Measurements from ENCODE around the gene UBL7. TPM values are rescaled to one million over a fixed set of nuclear protein-coding genes. Genes with fewer than 3 reads are reported as not detected.

UBL7 gene
- total and polyA plus RNA-seq, 2 donors (not counting 1 experiment from before 2014, with no cell fraction given), result 44.4 to 73.9 TPM

- Mint-ChIP-seq H3K4me1 (peaks cover 86% of the 10 kb centered on the region), H3K27me3 (no peaks in the 10 kb centered on the region), H3K9me3 (ENCODE audit: insufficient read depth) (no peaks in the 10 kb centered on the region), H3K4me3 (peak overlapping the region; percentile 96), H3K27ac (peak overlapping the region; percentile 91)
- H4K20me1 ChIP-seq (ENCODE audit: control insufficient read depth, insufficient read depth, low read length, poor library complexity, severe bottlenecking), result peaks cover 62% of the 10 kb centered on the region
- no peak overlapping the region for H2AFZ ChIP-seq (ENCODE audit: insufficient read depth, low read depth, low read length, poor library complexity, severe bottlenecking)
- TF ChIP-seq EZH2 (IDR thresholded peaks at IDR 0.05; ENCODE audit: borderline replicate concordance, insufficient read depth, low read depth, low read length, poor library complexity, severe bottlenecking) (no peak), CTCF (IDR thresholded peaks at IDR 0.05) (no peak)
- ChIA-PET POLR2A (interaction anchor here (1.3 to 5.3 kb wide), 4 partner anchors 26 to 45 kb away, joined by 3 to 32 read pairs (median 14); no protein-coding TSS in a partner anchor), CTCF (interaction anchor here (1.0 to 26.1 kb wide), 4 partner anchors 11 to 127 kb away, joined by 4 to 855 read pairs (median 36); no protein-coding TSS in a partner anchor)
- intact Hi-C loops (cut with micrococcal nuclease), result loop anchor here (1.0 to 10.0 kb wide), 2 partner anchors 28 to 355 kb away; partner anchors contain the start of gene CSK
- H3K27ac ChIP-seq (ENCODE audit: low read length in 2 of 2), result peak overlapping the region; percentile 63 to 75
- H3K9me3 ChIP-seq (ENCODE audit: control extremely low read depth in 1 of 3, control insufficient read depth in 2 of 3, insufficient read depth in 1 of 3, low read length in 2 of 3), result no peaks in the 10 kb centered on the region
- H3K79me2 ChIP-seq (ENCODE audit: control insufficient read depth, insufficient read depth, low read length), result peaks cover 89% of the 10 kb centered on the region
- ATAC-seq (ENCODE audit: low read depth) (no peak), DNase-seq (no peak)
- peak overlapping the region; percentile 86 for H3K9ac ChIP-seq (ENCODE audit: low read length)
- H3K27me3 ChIP-seq (replicated peaks in 1 of 4; ENCODE audit: control extremely low read depth in 1 of 4, control insufficient read depth in 3 of 4, insufficient read depth in 4 of 4, low read length in 3 of 4), result no peaks in the 10 kb centered on the region
- H3K36me3 ChIP-seq (replicated peaks in 1 of 2; ENCODE audit: control extremely low read depth in 1 of 2, control insufficient read depth in 1 of 2, extremely low read depth in 1 of 2, insufficient read depth in 2 of 2, low read length in 1 of 2), result peaks cover 0 to 21% of the 10 kb centered on the region in 2 experiments
- peak overlapping the region; percentile 91 for H3K4me2 ChIP-seq (replicated peaks; ENCODE audit: low read depth, low read length, poor library complexity, severe bottlenecking)
- H3K4me1 ChIP-seq (ENCODE audit: control insufficient read depth in 2 of 2, insufficient read depth in 2 of 2, low read length in 2 of 2), result peaks cover 84 to 91% of the 10 kb centered on the region in 2 donors
- 77% methylated on average over 6 of the region's 6 CpGs for WGBS (ENCODE audit: insufficient coverage)
- H3K4me3 ChIP-seq (ENCODE audit: control extremely low read depth in 1 of 5, extremely low read depth in 1 of 5, insufficient read depth in 1 of 5, low read depth in 2 of 5, low read length in 4 of 5), result peak overlapping the region in 3 of 5 experiments; percentile 28 to 83 (median 82)
These were observed 31.1 kb downstream of the UBL7 start for GRCh38 chr15:74429781-74430400.

All from B cell (primary cell).